ENCODE data around the gene C3.
"Not testable (repeated sequence)": the region's sequence is repeated elsewhere in the genome, so short reads cannot be mapped to it uniquely, and the experiment has no call there.

The C3 gene

GRCh38 chr19:6766357-6767080 is 46.1 kb upstream of the C3 start:
- H3K4me3 ChIP-seq (ENCODE audit: low read depth, low read length), result no peak overlapping the region
- in situ Hi-C loops (cut with HindIII; ENCODE audit: low sequenced_read_pairs), result no loop called here
- no peak for DNase-seq (ENCODE audit: low read depth)
- no peak for TF ChIP-seq CTCF (IDR thresholded peaks at IDR 0.05; ENCODE audit: low read depth, low read length, missing control alignments)

GRCh38 chr19:6765738-6766356 is 45.4 kb upstream of the C3 start:
- no peak overlapping the region for H3K4me3 ChIP-seq (ENCODE audit: low read depth, low read length)
- no peak for TF ChIP-seq CTCF (IDR thresholded peaks at IDR 0.05; ENCODE audit: low read depth, low read length, missing control alignments)
- in situ Hi-C loops (cut with HindIII; ENCODE audit: low sequenced_read_pairs), result no loop called here
- DNase-seq (ENCODE audit: low read depth), result no peak

GRCh38 chr19:6762253-6762797 is 41.9 kb upstream of the C3 start:
- in situ Hi-C loops (cut with HindIII; ENCODE audit: low sequenced_read_pairs); DNase-seq (ENCODE audit: low read depth); H3K4me3 ChIP-seq (ENCODE audit: low read depth, low read length): not testable (repeated sequence)

GRCh38 chr19:6761053-6761676 is 40.7 kb upstream of the C3 start:
- H3K4me3 ChIP-seq (ENCODE audit: low read depth, low read length), result no peak overlapping the region
- no peak for TF ChIP-seq CTCF (IDR thresholded peaks at IDR 0.05; ENCODE audit: low read depth, low read length, missing control alignments)
- in situ Hi-C loops (cut with HindIII; ENCODE audit: low sequenced_read_pairs), result no loop called here
- DNase-seq (ENCODE audit: low read depth), result no peak

- H3K4me3 ChIP-seq (ENCODE audit: low read depth, low read length), result no peak overlapping the region
- TF ChIP-seq CTCF (IDR thresholded peaks at IDR 0.05; ENCODE audit: low read depth, low read length, missing control alignments), result no peak
- no peak for DNase-seq (ENCODE audit: low read depth)
- in situ Hi-C loops (cut with HindIII; ENCODE audit: low sequenced_read_pairs), result no loop called here
These were observed 40.2 kb upstream of the C3 start for GRCh38 chr19:6760606-6761005.

- DNase-seq (ENCODE audit: low read depth), result no peak
- H3K4me3 ChIP-seq (ENCODE audit: low read depth, low read length), result no peak overlapping the region
- no peak for TF ChIP-seq CTCF (IDR thresholded peaks at IDR 0.05; ENCODE audit: low read depth, low read length, missing control alignments)
- in situ Hi-C loops (cut with HindIII; ENCODE audit: low sequenced_read_pairs), result no loop called here
These were observed 34.4 kb upstream of the C3 start for GRCh38 chr19:6754653-6755463.

Data from astrocyte of the cerebellum (primary cell).